HL-60/S4 treated with phorbol 12-myristate 13-acetate at 8.2 ng/mL for 4 days and 3 days (cell line): ENCODE data around the gene BIRC7.

Experiments used
- in situ Hi-C: fragments of 300-500 bp; cut with MboI; formaldehyde crosslinking; loops from 2 replicates; pipeline ENCODE4 v1.15.0; 2022; ENCODE audit warnings: low sequenced_read_pairs

Gene BIRC7

GRCh38 chr20:63280371-63280770 lies 44.7 kb downstream of the BIRC7 start:
- in situ Hi-C loops, result no loop called here

- in situ Hi-C loops, result no loop called here
Measured at GRCh38 chr20:63280929-63281545, 45.3 kb downstream of the BIRC7 start.

- in situ Hi-C loops, result no loop called here
Measured at GRCh38 chr20:63281742-63282665, 46.3 kb downstream of the BIRC7 start.

GRCh38 chr20:63282946-63283345 lies 47.2 kb downstream of the BIRC7 start:
- in situ Hi-C loops, result no loop called here

- in situ Hi-C loops, result no loop called here
Measured at GRCh38 chr20:63283397-63284082, 47.8 kb downstream of the BIRC7 start.

GRCh38 chr20:63284083-63284440 lies 48.4 kb downstream of the BIRC7 start:
- in situ Hi-C loops, result no loop called here

- in situ Hi-C loops, result no loop called here
Measured at GRCh38 chr20:63284544-63284949, 48.8 kb downstream of the BIRC7 start.

GRCh38 chr20:63284981-63285524 lies 49.3 kb downstream of the BIRC7 start:
- in situ Hi-C loops, result no loop called here

GRCh38 chr20:63285636-63286615 lies 50.2 kb downstream of the BIRC7 start:
- in situ Hi-C loops, result no loop called here

GRCh38 chr20:63286781-63287696 lies 51.3 kb downstream of the BIRC7 start:
- in situ Hi-C loops, result no loop called here

- in situ Hi-C loops, result no loop called here
Measured at GRCh38 chr20:63287697-63288580, 52.2 kb downstream of the BIRC7 start.

- in situ Hi-C loops, result no loop called here
Measured at GRCh38 chr20:63288581-63289251, 53.0 kb downstream of the BIRC7 start.

GRCh38 chr20:63289311-63290135 lies 53.8 kb downstream of the BIRC7 start:
- in situ Hi-C loops, result no loop called here
